Activated gamma-delta T cell treated with anti-CD3 and anti-CD28 coated beads, Interleukin-2, amount 50 U/mL, for 16 hours (primary cell): Measurements from ENCODE around the gene CADPS.

ENCODE experiments used
- DNase-seq: peaks from one replicate; pipeline ENCODE4 v3.0.0-alpha.2; 2020; ENCODE audit warnings: low read depth

CADPS gene

GRCh38 chr3:62749130-62749529 lies 126.1 kb downstream of the CADPS start:
- no peak for DNase-seq

GRCh38 chr3:62737449-62737848 lies 137.8 kb downstream of the CADPS start:
- no peak for DNase-seq

GRCh38 chr3:62735510-62735909 lies 139.7 kb downstream of the CADPS start:
- no peak for DNase-seq

- no peak for DNase-seq
Observed at GRCh38 chr3:62732183-62732904, 142.9 kb downstream of the CADPS start.

GRCh38 chr3:62727981-62728380 lies 147.2 kb downstream of the CADPS start:
- DNase-seq = no peak

- no peak for DNase-seq
Observed at GRCh38 chr3:62727536-62727935, 147.7 kb downstream of the CADPS start.

GRCh38 chr3:62724503-62724902 lies 150.7 kb downstream of the CADPS start:
- DNase-seq = no peak

GRCh38 chr3:62723914-62724217 lies 151.3 kb downstream of the CADPS start:
- no peak for DNase-seq

GRCh38 chr3:62723166-62723913 lies 151.9 kb downstream of the CADPS start:
- no peak for DNase-seq

GRCh38 chr3:62722344-62722743 lies 152.9 kb downstream of the CADPS start:
- DNase-seq = no peak

- no peak for DNase-seq
Observed at GRCh38 chr3:62718515-62719320, 156.5 kb downstream of the CADPS start.

GRCh38 chr3:62718011-62718410 lies 157.2 kb downstream of the CADPS start:
- no peak for DNase-seq

GRCh38 chr3:62712746-62713145 lies 162.5 kb downstream of the CADPS start:
- no peak for DNase-seq

GRCh38 chr3:62710751-62711150 lies 164.5 kb downstream of the CADPS start:
- DNase-seq = no peak

- no peak for DNase-seq
Observed at GRCh38 chr3:62708638-62709373, 166.4 kb downstream of the CADPS start.

GRCh38 chr3:62705721-62706120 lies 169.5 kb downstream of the CADPS start:
- no peak for DNase-seq

GRCh38 chr3:62703451-62704167 lies 171.6 kb downstream of the CADPS start:
- no peak for DNase-seq

- DNase-seq = no peak
Observed at GRCh38 chr3:62700357-62700756, 174.9 kb downstream of the CADPS start.

GRCh38 chr3:62699728-62700127 lies 175.5 kb downstream of the CADPS start:
- DNase-seq = no peak

- no peak for DNase-seq
Observed at GRCh38 chr3:62696011-62696410, 179.2 kb downstream of the CADPS start.

- no peak for DNase-seq
Observed at GRCh38 chr3:62688812-62689211, 186.4 kb downstream of the CADPS start.

- DNase-seq = no peak
Observed at GRCh38 chr3:62688050-62688449, 187.2 kb downstream of the CADPS start.
